GM13977 (cell line): ENCODE measurements around the gene NMRK2.

Experiments
- DNase-seq: peaks from one replicate; pipeline ENCODE4 v3.0.0; 2012; ENCODE audit warnings: low spot score
- in situ Hi-C: fragments of 300-500 bp; cut with MboI; formaldehyde crosslinking; loops from one replicate; pipeline ENCODE4 v1.12.0; 2022; ENCODE audit warnings: low sequenced_read_pairs, low pct_unique_long_range_greater_than_20kb, mixed read lengths, inconsistent platforms; ENCODE audit not compliant: unreplicated experiment
- TF ChIP-seq, protein P1 (sequence below): IDR thresholded peaks from 2 replicates; pipeline ENCODE4 v1.5.1; 2012; ENCODE audit warnings: mild to moderate bottlenecking, control low read depth; ENCODE audit not compliant: insufficient read depth; ENCODE audit errors: extremely low read depth, missing control alignments

The NMRK2 gene

DNA sequence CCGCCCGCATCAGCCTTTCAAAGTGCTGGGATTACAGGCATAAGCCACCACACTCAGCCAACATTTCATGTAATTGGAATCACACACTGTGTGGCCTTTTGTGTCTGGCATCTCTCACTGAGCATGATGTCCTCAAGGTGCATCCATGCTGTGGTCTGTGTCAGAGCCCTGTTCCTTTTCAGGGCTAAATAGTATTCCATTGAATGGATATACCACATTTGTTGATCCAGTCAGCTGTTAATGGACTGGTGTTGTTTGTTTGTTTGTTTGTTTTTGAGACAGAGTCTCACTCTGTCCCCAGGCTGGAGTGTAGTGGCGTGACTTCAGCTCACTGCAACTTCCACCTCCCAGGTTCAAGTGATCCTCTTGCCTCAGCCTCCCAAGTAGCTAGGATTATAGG, 34.4 kb upstream of the NMRK2 start:
- in situ Hi-C loops = no loop called here
- DNase-seq = no peak
- TF ChIP-seq, protein P1, sequence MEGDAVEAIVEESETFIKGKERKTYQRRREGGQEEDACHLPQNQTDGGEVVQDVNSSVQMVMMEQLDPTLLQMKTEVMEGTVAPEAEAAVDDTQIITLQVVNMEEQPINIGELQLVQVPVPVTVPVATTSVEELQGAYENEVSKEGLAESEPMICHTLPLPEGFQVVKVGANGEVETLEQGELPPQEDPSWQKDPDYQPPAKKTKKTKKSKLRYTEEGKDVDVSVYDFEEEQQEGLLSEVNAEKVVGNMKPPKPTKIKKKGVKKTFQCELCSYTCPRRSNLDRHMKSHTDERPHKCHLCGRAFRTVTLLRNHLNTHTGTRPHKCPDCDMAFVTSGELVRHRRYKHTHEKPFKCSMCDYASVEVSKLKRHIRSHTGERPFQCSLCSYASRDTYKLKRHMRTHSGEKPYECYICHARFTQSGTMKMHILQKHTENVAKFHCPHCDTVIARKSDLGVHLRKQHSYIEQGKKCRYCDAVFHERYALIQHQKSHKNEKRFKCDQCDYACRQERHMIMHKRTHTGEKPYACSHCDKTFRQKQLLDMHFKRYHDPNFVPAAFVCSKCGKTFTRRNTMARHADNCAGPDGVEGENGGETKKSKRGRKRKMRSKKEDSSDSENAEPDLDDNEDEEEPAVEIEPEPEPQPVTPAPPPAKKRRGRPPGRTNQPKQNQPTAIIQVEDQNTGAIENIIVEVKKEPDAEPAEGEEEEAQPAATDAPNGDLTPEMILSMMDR = no peak

DNA sequence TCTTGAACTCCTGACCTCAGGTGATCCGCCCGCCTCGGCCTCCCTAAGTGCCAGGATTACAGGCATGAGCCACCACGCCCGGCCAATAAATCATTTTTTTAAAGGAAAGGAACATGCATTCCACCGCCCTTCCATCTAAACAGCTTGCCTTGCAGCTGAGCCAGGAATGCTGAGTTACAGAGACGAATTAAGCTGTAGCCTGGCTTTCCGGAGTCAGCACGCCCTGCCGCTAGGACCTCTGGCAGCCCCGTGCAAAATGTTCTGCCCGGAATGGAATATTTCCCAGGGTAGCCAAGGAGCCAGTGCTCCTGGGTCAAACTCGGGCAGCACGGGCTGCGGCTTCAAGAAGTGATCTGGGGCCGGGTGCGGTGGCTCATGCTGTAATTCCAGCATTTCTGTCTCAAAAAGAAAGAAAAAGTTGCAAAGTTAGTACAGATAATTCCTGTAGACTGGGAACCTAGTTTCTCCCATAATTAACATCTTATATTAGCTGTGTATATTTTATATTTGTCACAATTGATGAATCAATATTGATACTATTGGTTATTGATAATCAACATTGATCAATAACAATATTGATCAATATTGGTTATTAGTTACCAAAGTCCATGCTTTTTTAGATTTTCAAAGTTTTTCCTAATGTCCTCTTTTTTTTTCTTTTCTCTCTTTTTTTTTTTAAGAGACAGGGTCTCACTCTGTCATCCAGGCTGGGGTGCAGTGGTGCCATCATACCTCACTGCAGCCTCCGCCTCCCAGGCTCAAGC, 33.2 kb upstream of the NMRK2 start:
- TF ChIP-seq, protein P1 = no peak
- in situ Hi-C loops = no loop called here
- DNase-seq = no peak

DNA sequence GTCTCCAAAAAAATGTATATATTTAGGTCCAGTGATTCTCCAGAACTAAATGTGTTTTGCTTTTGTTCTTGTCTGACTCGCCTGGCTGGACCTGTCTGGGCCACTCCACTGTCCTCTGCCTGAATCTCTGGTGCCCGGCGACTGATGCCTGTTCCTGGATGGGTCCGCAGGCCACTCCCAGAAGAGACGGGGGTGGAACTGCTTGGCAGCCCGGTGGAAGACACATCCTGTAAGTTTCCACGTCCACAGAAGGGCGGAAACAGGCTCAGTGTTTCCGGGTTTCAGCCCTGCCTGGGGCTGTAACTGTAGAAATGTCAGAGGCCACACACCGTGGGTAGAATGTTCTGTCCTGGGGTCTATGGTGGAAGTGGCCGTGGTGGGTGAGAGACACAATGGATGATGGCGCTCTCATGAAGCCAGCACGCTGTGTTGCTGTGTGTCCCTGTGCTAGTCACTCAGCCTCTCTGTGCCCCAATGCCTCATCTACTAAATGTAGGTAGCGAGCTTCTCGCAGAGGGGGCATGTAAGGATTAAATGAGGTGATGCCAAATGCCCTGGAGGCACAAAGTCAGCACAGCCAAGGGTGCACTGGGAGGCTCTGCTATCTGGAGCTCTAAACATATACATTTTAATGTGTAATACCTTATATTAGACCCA, 30.4 kb upstream of the NMRK2 start:
- no peak for DNase-seq
- in situ Hi-C loops = no loop called here
- TF ChIP-seq, protein P1 = no peak

DNA sequence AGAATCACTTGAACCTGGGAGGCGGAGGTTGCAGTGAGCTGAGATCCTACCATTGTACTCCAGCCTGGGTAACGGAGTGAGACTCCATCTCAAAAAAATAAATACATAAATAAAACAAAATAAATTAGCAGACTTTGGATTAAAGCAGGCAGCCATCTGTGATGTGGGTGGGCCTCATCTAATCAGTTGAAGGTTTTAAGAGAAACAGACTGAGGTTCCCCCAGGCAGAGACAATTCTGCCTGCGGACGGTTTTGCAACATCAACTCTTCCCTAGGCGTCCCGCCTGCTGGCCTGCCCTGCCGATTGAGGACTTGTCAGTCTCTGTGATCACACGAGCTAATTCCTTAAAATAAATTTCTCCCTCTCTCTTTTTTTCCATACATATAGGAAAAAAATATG, 28.6 kb upstream of the NMRK2 start:
- DNase-seq = no peak
- TF ChIP-seq, protein P1 = no peak
- in situ Hi-C loops = no loop called here

DNA sequence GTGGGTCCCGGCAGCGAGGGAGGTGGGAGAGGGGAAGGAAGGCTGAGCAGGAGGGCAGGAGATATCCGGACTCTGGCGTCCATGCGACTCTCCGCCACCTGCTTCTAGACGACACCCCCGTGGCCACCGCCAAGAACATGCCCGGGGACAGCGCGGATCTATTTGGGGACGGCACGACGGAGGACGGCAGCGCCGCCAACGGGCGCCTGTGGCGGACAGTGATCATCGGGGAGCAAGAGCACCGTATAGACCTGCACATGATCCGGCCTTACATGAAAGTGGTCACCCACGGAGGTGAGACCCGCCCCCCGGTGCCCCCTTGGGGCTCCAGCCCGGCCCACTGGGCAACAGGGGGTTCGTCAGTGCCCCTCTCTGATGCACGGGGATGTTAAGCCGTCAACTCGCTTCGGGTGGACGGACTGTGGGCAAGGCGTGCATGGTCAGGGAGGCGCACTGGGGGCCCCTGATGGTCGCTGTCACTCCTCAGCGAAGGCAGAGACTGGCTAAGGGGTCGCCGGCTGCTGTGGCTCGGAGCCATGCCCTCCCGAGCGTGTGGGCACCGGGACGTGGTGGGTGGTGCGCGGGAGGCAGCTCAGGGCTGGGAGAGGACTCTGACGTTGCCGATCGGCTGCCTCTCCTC, 25.1 kb upstream of the NMRK2 start:
- in situ Hi-C loops = no loop called here
- TF ChIP-seq, protein P1 = no peak
- DNase-seq = no peak

DNA sequence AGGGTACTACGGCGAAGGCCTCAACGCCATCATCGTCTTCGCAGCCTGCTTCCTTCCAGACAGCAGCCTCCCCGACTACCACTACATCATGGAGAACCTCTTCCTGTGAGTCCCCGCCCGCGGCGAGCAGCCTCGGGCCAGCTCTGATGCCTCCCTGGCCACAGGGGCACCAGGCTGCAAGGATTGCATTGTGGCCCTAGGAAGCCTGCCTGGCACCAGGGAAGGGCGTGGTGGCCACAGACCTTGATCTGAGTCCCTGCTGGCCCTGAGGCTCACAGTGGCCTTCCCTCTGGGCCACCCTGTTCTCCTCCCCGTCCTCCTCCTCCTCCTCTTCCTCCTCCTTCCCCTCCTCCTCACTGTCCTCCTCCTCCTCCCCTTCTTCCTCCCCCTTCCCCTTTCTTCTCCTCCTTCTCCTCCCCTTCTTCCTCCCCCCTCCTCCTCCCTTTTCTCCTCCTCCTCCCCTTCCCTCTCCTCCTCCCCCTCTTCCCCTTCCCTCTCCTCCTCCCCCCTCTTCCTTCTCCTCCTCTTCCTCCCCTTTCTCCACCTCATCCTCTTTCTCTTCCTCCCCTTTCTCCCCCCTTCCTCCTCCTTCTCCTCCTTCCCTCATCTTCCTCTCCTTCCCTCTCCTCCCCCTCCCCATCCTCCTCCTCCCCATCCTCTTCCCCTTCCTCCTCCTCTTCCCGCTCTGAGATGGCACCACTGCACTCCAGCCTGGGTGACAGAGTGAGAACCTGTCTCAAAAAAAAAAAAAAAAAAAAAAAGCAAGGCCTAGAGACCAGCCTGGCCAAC, 24.4 kb upstream of the NMRK2 start:
- in situ Hi-C loops = no loop called here
- no peak for DNase-seq
- TF ChIP-seq, protein P1 = no peak
